ENCODE results near the gene USP9X.
"Not testable (repeated sequence)": the region's sequence is repeated elsewhere in the genome, so short reads cannot be mapped to it uniquely, and the experiment has no call there.

Gene USP9X

GRCh38 chrX:41084893-41085511 is at the start of gene USP9X:
TSS of gene USP9X (plus strand) at chrX:41085445. CDS start at chrX:41123629, 38,184 bp downstream.
- DNase-seq (ENCODE audit: low read depth): peak; percentile 75

GRCh38 chrX:41035582-41035981 is 49.7 kb upstream of the USP9X start:
- no peak for DNase-seq (ENCODE audit: low read depth)

DNA sequence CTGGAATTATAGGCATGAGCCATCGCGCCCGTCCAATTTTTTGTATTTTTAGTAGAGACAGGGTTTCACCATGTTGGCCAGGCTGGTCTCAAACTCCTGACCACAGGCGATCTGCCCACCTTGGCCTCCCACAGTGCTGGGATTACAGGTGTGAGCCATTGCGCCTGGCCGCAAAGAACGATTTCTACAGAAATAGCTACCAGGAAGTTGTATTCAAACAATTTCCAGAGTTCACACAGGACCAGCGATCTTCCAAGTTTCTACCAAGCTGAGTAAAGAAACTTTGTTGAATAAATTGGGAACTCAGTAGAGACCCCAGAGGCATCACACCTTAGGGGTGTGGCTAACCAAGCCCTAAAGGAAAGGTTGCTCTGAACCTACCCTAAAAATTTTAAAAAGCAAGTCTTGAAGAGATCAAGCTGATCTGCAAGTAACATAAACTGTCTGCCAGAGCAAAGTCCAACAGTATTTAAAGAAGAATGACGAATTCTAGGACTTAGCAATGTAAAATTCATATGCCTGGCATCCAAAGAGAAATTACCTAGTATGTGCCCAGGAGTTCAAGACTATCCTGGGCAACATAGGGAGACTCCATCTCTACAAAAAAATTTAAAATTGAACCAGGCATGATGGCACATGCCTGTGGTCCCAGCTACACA is 48.4 kb upstream of the USP9X start:
- DNase-seq (ENCODE audit: low read depth): no peak

GRCh38 chrX:41043196-41043595 is 42.0 kb upstream of the USP9X start:
- no peak for DNase-seq (ENCODE audit: low read depth)

DNA sequence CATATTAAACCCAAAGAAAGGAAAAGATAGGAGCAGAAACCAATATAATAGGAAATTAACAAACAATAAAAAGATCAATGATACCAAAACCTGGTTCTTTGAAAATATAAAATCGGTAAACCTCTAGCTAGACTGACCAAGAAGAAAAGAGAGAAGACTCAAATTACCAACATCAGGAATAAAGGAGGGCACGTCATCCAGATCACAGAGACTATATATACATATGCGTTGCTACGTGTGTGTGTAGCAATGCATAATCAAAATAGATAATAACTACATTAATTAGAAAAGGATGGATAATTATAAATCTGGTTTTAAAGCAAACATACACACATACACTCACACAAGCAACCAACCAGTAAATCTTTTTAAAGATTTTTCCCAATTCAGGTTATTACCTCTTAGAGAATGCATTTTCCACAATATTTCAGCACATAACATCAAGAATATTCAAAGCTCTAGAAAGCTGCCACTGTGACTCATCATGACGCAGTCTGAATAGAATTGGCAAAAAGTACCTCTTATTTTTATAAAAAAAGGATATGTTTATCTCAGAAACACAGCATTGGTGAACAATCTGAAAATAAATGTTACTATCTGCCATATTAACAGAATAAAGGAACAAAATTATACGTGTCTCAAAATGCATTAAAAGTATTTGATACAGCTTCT is 41.4 kb upstream of the USP9X start:
- no peak for DNase-seq (ENCODE audit: low read depth)

- DNase-seq (ENCODE audit: low read depth): no peak
These were observed 39.2 kb upstream of the USP9X start for GRCh38 chrX:41045960-41046567.

DNA sequence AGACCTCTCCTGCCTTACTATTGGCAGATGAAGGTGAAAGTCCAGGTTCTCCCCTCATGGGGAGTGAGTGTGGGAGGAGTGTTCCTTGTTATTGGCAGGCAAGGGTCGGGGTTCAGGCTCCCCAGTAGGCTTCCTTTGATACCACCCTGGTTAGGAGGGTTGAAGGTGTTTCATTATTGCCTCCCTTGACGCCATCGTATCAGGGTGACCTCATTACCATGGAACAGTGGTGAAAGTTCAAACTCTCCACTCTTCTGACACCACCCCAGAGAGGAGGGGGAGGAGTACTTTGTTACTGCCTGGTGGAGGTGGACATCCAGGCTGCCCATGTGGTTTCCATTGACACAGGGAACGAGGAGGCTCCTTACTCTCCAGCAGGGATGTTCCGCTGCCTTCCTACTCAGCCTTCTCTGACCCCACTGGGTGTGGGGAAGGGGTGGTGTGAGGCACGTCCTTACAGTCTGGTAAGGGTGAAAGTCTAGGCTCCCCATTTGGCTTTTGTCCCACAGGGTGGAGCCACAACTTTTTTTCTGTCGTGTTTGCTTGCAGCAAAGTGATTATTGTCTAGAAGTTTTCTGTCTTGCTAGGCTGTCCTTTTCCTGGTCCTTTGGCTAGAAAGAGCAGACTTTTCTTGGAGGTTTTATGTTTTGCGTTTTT is 37.2 kb upstream of the USP9X start:
- no peak for DNase-seq (ENCODE audit: low read depth)

- DNase-seq (ENCODE audit: low read depth): no peak
These were observed 34.9 kb upstream of the USP9X start for GRCh38 chrX:41050359-41050758.

GRCh38 chrX:41051288-41051687 is 34.0 kb upstream of the USP9X start:
- no peak for DNase-seq (ENCODE audit: low read depth)

- DNase-seq (ENCODE audit: low read depth): no peak
These were observed 29.5 kb upstream of the USP9X start for GRCh38 chrX:41055740-41056139.

DNA sequence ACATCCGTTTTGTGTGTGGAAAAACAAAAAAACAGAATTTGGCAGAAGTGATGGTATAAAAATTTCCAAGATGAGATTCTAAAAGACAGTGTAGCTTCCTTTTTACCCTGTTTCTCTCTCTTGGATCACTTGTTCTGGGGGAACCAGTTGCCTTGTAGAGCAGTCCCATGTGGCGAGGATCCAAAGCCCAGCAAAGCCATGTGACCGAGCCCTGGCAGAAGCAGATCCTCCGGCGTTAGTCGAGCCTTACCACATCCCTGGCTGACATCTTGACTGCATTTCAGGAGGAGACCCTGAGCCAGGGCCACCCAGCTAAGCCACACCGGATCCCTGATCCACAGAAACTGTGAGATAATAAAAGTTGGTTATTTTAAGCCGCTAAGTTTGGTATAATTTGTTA is 22.0 kb upstream of the USP9X start:
- not testable (repeated sequence) for DNase-seq (ENCODE audit: low read depth)

- DNase-seq (ENCODE audit: low read depth): no peak
These were observed 21.2 kb upstream of the USP9X start for GRCh38 chrX:41064018-41064417.

DNA sequence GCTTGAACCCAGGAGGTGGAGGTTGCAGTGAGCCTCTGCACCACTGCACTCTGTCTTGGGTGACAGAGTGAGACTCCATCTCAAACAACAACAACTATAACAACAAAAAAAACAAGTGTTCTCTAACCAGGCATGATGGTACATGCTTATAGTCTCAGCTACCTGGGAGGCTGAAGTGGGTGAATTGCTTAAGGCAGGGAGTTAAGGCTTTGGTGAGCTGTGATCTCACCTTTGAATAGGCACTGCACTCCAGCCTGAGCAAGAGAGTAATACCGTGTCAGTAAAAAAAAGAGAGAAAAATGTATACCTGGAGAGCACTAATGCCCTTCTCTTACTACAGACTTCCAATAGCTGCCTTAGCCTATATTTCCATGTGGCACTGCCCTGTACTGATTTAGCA is 18.9 kb upstream of the USP9X start:
- no peak for DNase-seq (ENCODE audit: low read depth)

DNA sequence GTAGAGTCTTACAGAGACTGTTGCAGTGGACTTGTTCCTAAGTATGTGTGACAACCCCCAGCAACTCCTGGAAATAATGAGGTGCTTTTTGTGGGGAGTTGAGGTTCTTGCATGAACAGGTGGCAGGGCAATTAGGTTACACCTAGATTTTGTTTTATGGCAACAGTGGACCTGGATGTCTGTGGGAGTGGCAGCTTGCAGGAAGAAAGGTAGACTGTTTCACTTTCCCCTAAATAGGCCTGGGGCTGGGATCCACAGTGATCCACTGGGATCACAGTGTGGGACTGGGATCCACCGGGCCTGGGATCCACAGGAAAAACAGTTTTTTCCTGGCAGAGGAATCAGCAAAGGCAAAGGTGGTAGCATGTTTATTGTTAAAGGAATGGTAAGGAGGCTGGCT is 18.3 kb upstream of the USP9X start:
- DNase-seq (ENCODE audit: low read depth): no peak

DNA sequence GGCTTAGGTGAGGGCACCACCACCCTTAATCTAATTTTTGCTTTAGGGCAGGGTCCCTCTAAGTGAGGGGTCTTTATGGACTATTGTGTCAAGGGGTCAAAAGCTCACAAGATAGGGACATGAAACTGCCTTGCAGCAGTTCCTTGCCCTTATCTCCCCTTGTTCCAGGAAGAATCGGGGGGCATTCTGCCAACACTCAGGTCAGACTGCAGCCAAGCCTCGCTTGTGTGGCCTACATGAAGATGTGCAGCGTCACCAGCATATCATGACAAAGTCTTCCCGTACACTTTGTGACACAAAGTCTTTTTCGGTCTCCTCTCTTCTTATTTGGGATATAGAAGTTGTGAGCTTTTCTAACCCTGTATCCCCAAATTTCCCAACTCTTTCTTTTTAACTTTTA is 17.5 kb upstream of the USP9X start:
- no peak for DNase-seq (ENCODE audit: low read depth)

- DNase-seq (ENCODE audit: low read depth): no peak
These were observed 8.5 kb upstream of the USP9X start for GRCh38 chrX:41076742-41077141.

- DNase-seq (ENCODE audit: low read depth): no peak
These were observed 3.4 kb upstream of the USP9X start for GRCh38 chrX:41081821-41082220.

DNA sequence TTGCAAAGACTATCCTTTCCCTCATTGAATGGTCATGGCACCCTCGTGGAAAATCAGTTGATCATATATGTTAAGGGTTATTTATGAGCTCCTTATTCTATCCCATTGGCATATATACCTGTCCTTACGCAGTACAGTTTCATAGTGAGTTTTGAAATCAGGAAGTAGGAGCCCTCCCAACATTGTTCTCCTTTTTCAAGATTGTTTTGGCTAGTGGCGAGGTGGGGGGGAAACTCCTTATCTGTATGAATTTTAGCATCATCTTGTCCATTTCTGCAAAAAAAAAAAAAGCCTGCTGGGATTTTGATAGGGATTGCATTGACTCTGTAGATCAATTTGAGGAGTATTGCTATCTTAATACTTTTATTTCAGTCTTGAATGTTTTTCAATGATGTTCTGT is 2.5 kb upstream of the USP9X start:
- no peak for DNase-seq (ENCODE audit: low read depth)

GRCh38 chrX:41084044-41084892 is 977 bp upstream of the USP9X start:
- peak; percentile 92 for DNase-seq (ENCODE audit: low read depth)

DNA sequence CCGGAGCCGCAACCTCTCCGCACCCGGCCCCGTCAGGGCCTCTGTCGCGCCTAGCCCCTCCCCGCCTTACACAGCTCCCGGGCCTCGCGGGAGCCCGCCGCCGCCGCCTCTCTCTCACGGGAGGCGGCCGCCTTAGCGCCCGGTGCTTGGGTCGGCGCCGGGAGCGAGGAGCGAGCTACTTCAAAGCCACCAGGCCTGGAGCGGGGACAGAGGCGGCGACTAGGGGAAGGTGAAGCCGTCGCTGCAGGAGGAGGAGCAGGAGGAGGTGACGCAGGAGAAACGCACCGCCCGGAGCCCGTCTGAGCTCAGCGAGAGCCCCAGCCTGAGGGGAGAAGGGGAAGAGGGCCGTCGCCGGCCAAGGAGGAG is 250 bp downstream of the USP9X start:
- no peak for DNase-seq (ENCODE audit: low read depth)

GRCh38 chrX:41085878-41086626 is 807 bp downstream of the USP9X start:
- DNase-seq (ENCODE audit: low read depth): no peak
